Right atrium auricular region (tissue), 2 donors: ENCODE measurements around the gene FLT1. TPM values are rescaled to one million over a fixed set of nuclear protein-coding genes. Genes with fewer than 3 reads are reported as not detected.

Source experiments
- DNase-seq: peaks from one replicate; pipeline ENCODE4 v3.0.0-alpha.2; 2019; ENCODE audit warnings: low spot score
- H3K27ac ChIP-seq, 2 donors: fragments of 200-600 bp; sonication (generic); 1 replicate in 1 of 2; 2 replicates in 1 of 2; pipeline ENCODE4 v1.5.1; 2016 to 2019
- H3K27me3 ChIP-seq, 2 donors: fragments of 200-600 bp; sonication (generic); one replicate each; pipeline versions ENCODE4 v1.5.1 to v1.6.0; 2017 to 2019
- H3K36me3 ChIP-seq: fragments of 200-600 bp; sonication (generic); one replicate; pipeline ENCODE4 v1.5.1; 2016
- H3K4me1 ChIP-seq, 2 donors: fragments of 200-600 bp; sonication (generic); one replicate each; pipeline versions ENCODE4 v1.5.1 to v1.6.0; 2017 to 2019
- H3K4me3 ChIP-seq, 2 donors: fragments of 200-600 bp; sonication (generic); 1 replicate in 1 of 2; 2 replicates in 1 of 2; pipeline ENCODE4 v1.5.1; 2017 to 2019; ENCODE audit warnings: mild to moderate bottlenecking in 1 of 2, moderate library complexity in 1 of 2
- H3K9me3 ChIP-seq, 2 donors: fragments of 200-600 bp; sonication (generic); one replicate each; pipeline ENCODE4 v1.5.1; 2019
- CTCF ChIP-seq, 2 donors: fragments of 200-600 bp; sonication (generic); IDR thresholded peaks; one replicate each; pipeline ENCODE4 v1.5.1; 2019; ENCODE audit warnings: antibody characterized with exemption in 2 of 2
- total RNA-seq, 2 donors: library from RNA; depleted of rRNA; stranded (reverse); fragments of >200 nt; gene quantifications; one replicate each; pipeline ENCODE4 v1.1.0, GENCODE V29; 2016

The FLT1 gene
- total RNA-seq, 2 donors from 2014 or later: 40.0 to 51.3 TPM

GRCh38 chr13:28411831-28412353 lies 83.0 kb downstream of the FLT1 start:
- TF ChIP-seq CTCF (IDR thresholded peaks at IDR 0.05): no peak
- Histone ChIP-seq H3K4me1 (peaks cover 0 to 34% of the 10 kb centered on the region in 2 donors), H3K4me3 (no peak overlapping the region), H3K9me3 (no peaks in the 10 kb centered on the region), H3K27me3 (no peaks in the 10 kb centered on the region), H3K27ac (no peak overlapping the region), H3K36me3 (no peaks in the 10 kb centered on the region)
- DNase-seq: no peak

- TF ChIP-seq CTCF (IDR thresholded peaks at IDR 0.05): no peak
- Histone ChIP-seq H3K9me3 (no peaks in the 10 kb centered on the region), H3K36me3 (no peaks in the 10 kb centered on the region), H3K27ac (no peak overlapping the region), H3K4me1 (peaks cover 0 to 38% of the 10 kb centered on the region in 2 donors), H3K4me3 (no peak overlapping the region), H3K27me3 (no peaks in the 10 kb centered on the region)
- no peak for DNase-seq
These were observed 84.8 kb downstream of the FLT1 start for GRCh38 chr13:28410096-28410495.

GRCh38 chr13:28409648-28410047 lies 85.3 kb downstream of the FLT1 start:
- H3K4me3 ChIP-seq: no peak overlapping the region
- peaks cover 0 to 38% of the 10 kb centered on the region in 2 donors for H3K4me1 ChIP-seq
- H3K9me3 ChIP-seq: no peaks in the 10 kb centered on the region
- no peak for DNase-seq
- no peaks in the 10 kb centered on the region for H3K27me3 ChIP-seq
- TF ChIP-seq CTCF (IDR thresholded peaks at IDR 0.05): no peak
- no peak overlapping the region for H3K27ac ChIP-seq
- no peaks in the 10 kb centered on the region for H3K36me3 ChIP-seq

- Histone ChIP-seq H3K9me3 (no peaks in the 10 kb centered on the region), H3K4me1 (peaks cover 0 to 38% of the 10 kb centered on the region in 2 donors), H3K27me3 (no peaks in the 10 kb centered on the region), H3K4me3 (no peak overlapping the region), H3K27ac (peak overlapping the region; percentile 37 to 59), H3K36me3 (no peaks in the 10 kb centered on the region)
- no peak for TF ChIP-seq CTCF (IDR thresholded peaks at IDR 0.05)
- no peak for DNase-seq
These were observed 86.1 kb downstream of the FLT1 start for GRCh38 chr13:28408863-28409262.

GRCh38 chr13:28408235-28408848 lies 86.6 kb downstream of the FLT1 start:
- Histone ChIP-seq H3K4me1 (peaks cover 0 to 38% of the 10 kb centered on the region in 2 donors), H3K36me3 (no peaks in the 10 kb centered on the region), H3K4me3 (no peak overlapping the region), H3K27me3 (no peaks in the 10 kb centered on the region), H3K27ac (peak overlapping the region; percentile 52 to 59), H3K9me3 (no peaks in the 10 kb centered on the region)
- TF ChIP-seq CTCF (IDR thresholded peaks at IDR 0.05): no peak
- DNase-seq: peak; percentile 77
